Adrenal gland (tissue), 12 donors: ENCODE data around the gene ZNF775. TPM values are rescaled to one million over a fixed set of nuclear protein-coding genes. Genes with fewer than 3 reads are reported as not detected.

Experiments
- DNase-seq, 7 donors: peaks; one replicate each; pipeline ENCODE4 v3.0.0-alpha.2; 2019 to 2020
- H3K27ac ChIP-seq, 5 donors: fragments of 200-600 bp; sonication (generic) in 4 of 5; 1 replicate in 3 of 5; 2 replicates in 2 of 5; pipeline versions ENCODE4 v1.5.1 to v1.8.0; 2016 to 2020; ENCODE audit warnings: mild to moderate bottlenecking in 1 of 5
- H3K27me3 ChIP-seq: fragments of 200-600 bp; 2 replicates; pipeline ENCODE4 v1.8.0; 2021
- H3K36me3 ChIP-seq, 2 donors: fragments of 200-600 bp; replicated peaks in 1 of 2; 1 replicate in 1 of 2; 2 replicates in 1 of 2; pipeline versions ENCODE4 v1.5.1 to v1.8.0; 2018 to 2022
- H3K4me1 ChIP-seq, 2 donors: fragments of 200-600 bp; replicated peaks in 1 of 2; 1 replicate in 1 of 2; 2 replicates in 1 of 2; pipeline versions ENCODE4 v1.5.1 to v1.8.0; 2018 to 2021
- H3K4me3 ChIP-seq, 4 donors: fragments of 200-600 bp; sonication (generic) in 3 of 4; one replicate each; pipeline ENCODE4 v1.5.1; 2016 to 2018
- H3K9me3 ChIP-seq, 3 donors: fragments of 200-600 bp; sonication (generic) in 1 of 3; replicated peaks in 1 of 3; 1 replicate in 2 of 3; 2 replicates in 1 of 3; pipeline versions ENCODE4 v1.5.1 to v1.8.0; 2016 to 2021
- POLR2A ChIP-seq, 2 donors: fragments of 450-650 bp; IDR thresholded peaks; one replicate each; pipeline ENCODE4 v1.6.1; 2017; ENCODE audit warnings: antibody characterized with exemption in 2 of 2, mild to moderate bottlenecking in 2 of 2, moderate library complexity in 1 of 2
- WGBS, 4 donors: extraction: QIAGEN DNeasy Blood & Tissue Kit in 2 of 4; methylation state at CpG; one replicate each; pipeline versions ENCODE4 v1.1.5 to v1.1.7; 2013 to 2017; 5-methylcytosine and 5-hydroxymethylcytosine counted together
- intact Hi-C, 2 donors: fragments of 100-400 bp; cut with DNase I; formaldehyde crosslinking; loops; one replicate each; pipeline versions ENCODE4 v1.14.1 to v1.15.0; 2022 to 2023
- polyA plus RNA-seq, 3 donors: library from polyadenylated mRNA; stranded (reverse); fragments of 200-250 nt in 2 of 3; fragments of 350-450 nt in 1 of 3; fragmentation: Illumina TruSeq in 1 of 3; extraction: RNeasy Lipid Tissue Mini Kit (QIAGEN cat#74804) in 1 of 3; gene quantifications; one replicate each; pipeline ENCODE4 v1.2.3, GENCODE V29; 2013 to 2014
- total RNA-seq, 9 donors: library from RNA; depleted of rRNA in 4 of 9; stranded (reverse); fragments of >200 nt in 4 of 9; fragments of 120-200 nt in 1 of 9; fragmentation: NEBNext Ultra II Directional in 1 of 9; extraction: Animal tissue kit (Norgen Biotek cat#: 25700) in 1 of 9; gene quantifications; one replicate each; pipeline versions ENCODE4 v1.1.0 to v1.2.4, GENCODE V29; 2013 to 2023
- TF ChIP-seq, protein P1 (sequence below), 6 experiments: fragments of 450-650 bp in 4 of 6; fragments of 200-600 bp in 2 of 6; sonication (generic) in 1 of 6; IDR thresholded peaks; 1 replicate in 5 of 6; 2 replicates in 1 of 6; pipeline versions ENCODE4 v1.5.1 to v1.8.0; 2016 to 2021; ENCODE audit warnings: antibody characterized with exemption in 6 of 6, mild to moderate bottlenecking in 2 of 6, moderate library complexity in 1 of 6
- donor health status: healthy with polysubstance abuse.
- donor health status: Bipolar disorder and iron deficiency.
- donor health status: DM: yes; HTN: yes; CAD: no.
- donor health status: DM: no; HTN: no; CAD: no.
- donor health status: DM: no; HTN: no; CAD: no.
- donor health status: DM: yes; HTN: yes; CAD: no.

ZNF775 gene
- total and polyA plus RNA-seq, 12 donors = 0.26 to 13.9 (median 6.1) TPM

GRCh38 chr7:150439967-150440366 is 60.8 kb downstream of the ZNF775 start:
- Histone ChIP-seq H3K4me3 (no peak overlapping the region), H3K4me1 (no peaks in the 10 kb centered on the region), H3K27ac (no peak overlapping the region), H3K27me3 (no peaks in the 10 kb centered on the region), H3K36me3 (no peaks in the 10 kb centered on the region), H3K9me3 (peaks cover 0 to 6% (median 0%) of the 10 kb centered on the region in 3 donors)
- no peak for TF ChIP-seq POLR2A (IDR thresholded peaks at IDR 0.05)
- TF ChIP-seq, protein P1, sequence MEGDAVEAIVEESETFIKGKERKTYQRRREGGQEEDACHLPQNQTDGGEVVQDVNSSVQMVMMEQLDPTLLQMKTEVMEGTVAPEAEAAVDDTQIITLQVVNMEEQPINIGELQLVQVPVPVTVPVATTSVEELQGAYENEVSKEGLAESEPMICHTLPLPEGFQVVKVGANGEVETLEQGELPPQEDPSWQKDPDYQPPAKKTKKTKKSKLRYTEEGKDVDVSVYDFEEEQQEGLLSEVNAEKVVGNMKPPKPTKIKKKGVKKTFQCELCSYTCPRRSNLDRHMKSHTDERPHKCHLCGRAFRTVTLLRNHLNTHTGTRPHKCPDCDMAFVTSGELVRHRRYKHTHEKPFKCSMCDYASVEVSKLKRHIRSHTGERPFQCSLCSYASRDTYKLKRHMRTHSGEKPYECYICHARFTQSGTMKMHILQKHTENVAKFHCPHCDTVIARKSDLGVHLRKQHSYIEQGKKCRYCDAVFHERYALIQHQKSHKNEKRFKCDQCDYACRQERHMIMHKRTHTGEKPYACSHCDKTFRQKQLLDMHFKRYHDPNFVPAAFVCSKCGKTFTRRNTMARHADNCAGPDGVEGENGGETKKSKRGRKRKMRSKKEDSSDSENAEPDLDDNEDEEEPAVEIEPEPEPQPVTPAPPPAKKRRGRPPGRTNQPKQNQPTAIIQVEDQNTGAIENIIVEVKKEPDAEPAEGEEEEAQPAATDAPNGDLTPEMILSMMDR (IDR thresholded peaks at IDR 0.05) = no peak
- intact Hi-C loops = loop anchor here in 1 of 2 donors (10.0 kb wide), 1 partner anchor 315 kb away; no protein-coding TSS in a partner anchor
- WGBS, 4 donors = 41 to 56% (median 52%) methylated on average over 2 of the region's 2 CpGs
- DNase-seq = no peak

- H3K9me3 ChIP-seq = peaks cover 0 to 6% (median 0%) of the 10 kb centered on the region in 3 donors
- no peaks in the 10 kb centered on the region for H3K36me3 ChIP-seq
- TF ChIP-seq, protein P1 (IDR thresholded peaks at IDR 0.05) = no peak
- no peak for TF ChIP-seq POLR2A (IDR thresholded peaks at IDR 0.05)
- intact Hi-C loops = loop anchor here in 1 of 2 donors (10.0 kb wide), 1 partner anchor 313 kb away; no protein-coding TSS in a partner anchor
- DNase-seq = no peak
- H3K4me1 ChIP-seq = peaks cover 5 to 6% of the 10 kb centered on the region in 2 donors
- no peak overlapping the region for H3K4me3 ChIP-seq
- no peak overlapping the region for H3K27ac ChIP-seq
- H3K27me3 ChIP-seq = no peaks in the 10 kb centered on the region
These were observed 62.4 kb downstream of the ZNF775 start for GRCh38 chr7:150441524-150441923.

DNA sequence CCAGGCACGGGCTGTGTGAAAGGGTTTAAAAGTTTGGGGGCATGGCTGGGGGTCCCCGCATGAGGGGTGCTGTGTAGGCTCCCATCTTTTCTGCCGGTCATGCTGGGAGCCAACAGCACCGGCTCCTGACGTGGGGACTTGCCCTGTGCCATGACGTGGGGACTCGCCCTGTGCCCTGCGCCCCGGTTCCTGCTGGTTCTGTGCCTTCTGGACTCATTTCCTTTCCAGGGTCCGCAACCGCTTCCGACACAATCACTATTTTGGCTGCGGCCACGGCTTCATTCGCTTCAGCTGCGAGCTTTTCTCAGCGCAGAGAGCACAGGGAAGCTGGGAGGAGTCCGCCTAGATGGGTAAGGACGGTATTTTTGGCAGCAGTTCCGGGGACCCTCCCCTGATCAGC is 63.7 kb downstream of the ZNF775 start:
- no peak for DNase-seq
- H3K4me1 ChIP-seq = peaks cover 10 to 11% of the 10 kb centered on the region in 2 donors
- H3K9me3 ChIP-seq = peaks cover 0 to 6% (median 0%) of the 10 kb centered on the region in 3 donors
- H3K27ac ChIP-seq = no peak overlapping the region
- no peaks in the 10 kb centered on the region for H3K36me3 ChIP-seq
- no peak for TF ChIP-seq POLR2A (IDR thresholded peaks at IDR 0.05)
- TF ChIP-seq, protein P1 (IDR thresholded peaks at IDR 0.05) = no peak
- 92 to 95% (median 95%) methylated on average over 20 of the region's 20 CpGs for WGBS, 4 donors
- intact Hi-C loops = loop anchor here in 1 of 2 donors (10.0 kb wide), 1 partner anchor 312 kb away; no protein-coding TSS in a partner anchor
- H3K4me3 ChIP-seq = no peak overlapping the region
- no peaks in the 10 kb centered on the region for H3K27me3 ChIP-seq

- 75 to 82% (median 77%) methylated on average over 11 to 18 of the region's 18 CpGs for WGBS, 4 donors
- no peaks in the 10 kb centered on the region for H3K27me3 ChIP-seq
- H3K4me1 ChIP-seq = peaks cover 11 to 18% of the 10 kb centered on the region in 2 donors
- intact Hi-C loops = loop anchor here in 1 of 2 donors (10.0 kb wide), 1 partner anchor 311 kb away; no protein-coding TSS in a partner anchor
- H3K9me3 ChIP-seq = peaks cover 0 to 6% (median 0%) of the 10 kb centered on the region in 3 donors
- no peaks in the 10 kb centered on the region for H3K36me3 ChIP-seq
- no peak overlapping the region for H3K27ac ChIP-seq
- no peak overlapping the region for H3K4me3 ChIP-seq
- TF ChIP-seq, protein P1 (IDR thresholded peaks at IDR 0.05) = no peak
- no peak for TF ChIP-seq POLR2A (IDR thresholded peaks at IDR 0.05)
- DNase-seq = no peak
These were observed 64.8 kb downstream of the ZNF775 start for GRCh38 chr7:150443793-150444540.
